ENCODE results near the gene FDX1. TPM values are rescaled to one million over a fixed set of nuclear protein-coding genes. Genes with fewer than 3 reads are reported as not detected.
A peak's percentile ranks its signal among the peaks of the same experiment; 100 is the strongest.
"Not testable (repeated sequence)": the region's sequence is repeated elsewhere in the genome, so short reads cannot be mapped to it uniquely, and the experiment has no call there.

FDX1 gene
- 10 to 100 TPM; 13.8 to 14.4 TPM for total RNA-seq
- 19.0 TPM for polyA plus RNA-seq

- Mint-ChIP-seq H3K36me3 (peaks cover 0 to 7% (median 1%) of the 10 kb centered on the region in 3 donors), H3K4me3 (peak within 1 kb of the TSS; percentile 97 to 99 (median 98)), H3K27me3 (no peaks in the 10 kb centered on the region), H3K9me3 (no peaks in the 10 kb centered on the region), H3K4me1 (peaks cover 44 to 51% (median 49%) of the 10 kb centered on the region in 3 donors), H3K27ac (peak within 1 kb of the TSS; percentile 92 to 99 (median 98))
- H3K4me3 ChIP-seq (ENCODE audit: low read length): peak within 1 kb of the TSS; percentile 89
- peak within 1 kb of the TSS; percentile 74 for H3K27ac ChIP-seq (ENCODE audit: low read depth, low read length)
- H3K36me3 ChIP-seq (ENCODE audit: insufficient read depth, low read length): no peaks in the 10 kb centered on the region
- POLR2A ChIA-PET: interaction anchor here (0.6 to 0.9 kb wide), 3 partner anchors 8 to 31 kb away, joined by 3 read pairs; no protein-coding TSS in a partner anchor
- H3K9me3 ChIP-seq (ENCODE audit: low read length): no peaks in the 10 kb centered on the region
- peaks cover 33% of the 10 kb centered on the region for H3K4me1 ChIP-seq (ENCODE audit: insufficient read depth, low read length)
- CTCF ChIA-PET: interaction anchor here (0.5 to 4.6 kb wide), 14 partner anchors 9 to 228 kb away, joined by 3 to 43 read pairs (median 4); partner anchors contain the start of gene RDX
- DNase-seq: peak; percentile 73 to 87 (median 81)
- H3K27me3 ChIP-seq (ENCODE audit: insufficient read depth, low read length, poor library complexity, severe bottlenecking): no peaks in the 10 kb centered on the region
These were observed at the start of gene FDX1 for GRCh38 chr11:110429731-110430266. TSS of gene FDX1 (plus strand) at chr11:110429948. CDS start at chr11:110430121, 173 bp downstream.

GRCh38 chr11:110380836-110381622 lies 48.7 kb upstream of the FDX1 start:
- peaks cover 0 to 10% (median 0%) of the 10 kb centered on the region in 5 donors for H3K9me3 Mint-ChIP-seq
- no peaks in the 10 kb centered on the region for H3K4me1 ChIP-seq (ENCODE audit: insufficient read depth, low read length)
- no peak overlapping the region for H3K4me3 Mint-ChIP-seq
- no peaks in the 10 kb centered on the region for H3K27me3 ChIP-seq (ENCODE audit: insufficient read depth, low read length, poor library complexity, severe bottlenecking)
- POLR2A ChIA-PET: no interaction called here
- peaks cover 3 to 5% of the 10 kb centered on the region in 2 donors for H3K27me3 Mint-ChIP-seq
- H3K36me3 ChIP-seq (ENCODE audit: insufficient read depth, low read length): no peaks in the 10 kb centered on the region
- no peak overlapping the region for H3K27ac ChIP-seq (ENCODE audit: low read depth, low read length)
- H3K36me3 Mint-ChIP-seq: peaks cover 0 to 7% (median 0%) of the 10 kb centered on the region in 3 donors
- H3K9me3 ChIP-seq (ENCODE audit: low read length): no peaks in the 10 kb centered on the region
- H3K4me1 Mint-ChIP-seq: peaks cover 2 to 6% (median 5%) of the 10 kb centered on the region in 3 donors
- DNase-seq: no peak
- no peak overlapping the region for H3K4me3 ChIP-seq (ENCODE audit: low read length)
- CTCF ChIA-PET: interaction anchor here (1.3 kb wide), 1 partner anchor 180 kb away, joined by 5 read pairs; no protein-coding TSS in a partner anchor
- H3K27ac Mint-ChIP-seq: no peak overlapping the region

GRCh38 chr11:110388231-110388630 lies 41.5 kb upstream of the FDX1 start:
- H3K4me1 ChIP-seq (ENCODE audit: insufficient read depth, low read length); CTCF ChIA-PET; POLR2A ChIA-PET; H3K4me3 ChIP-seq (ENCODE audit: low read length); DNase-seq; H3K9me3 ChIP-seq (ENCODE audit: low read length); H3K27me3 ChIP-seq (ENCODE audit: insufficient read depth, low read length, poor library complexity, severe bottlenecking); H3K27ac ChIP-seq (ENCODE audit: low read depth, low read length); H3K36me3 ChIP-seq (ENCODE audit: insufficient read depth, low read length); H3K27me3 Mint-ChIP-seq: not testable (repeated sequence)
- H3K4me1 Mint-ChIP-seq: peaks cover 0 to 24% (median 23%) of the 10 kb centered on the region in 3 donors
- peak overlapping the region in 1 of 8 donors; percentile 19 for H3K27ac Mint-ChIP-seq
- H3K36me3 Mint-ChIP-seq: peaks cover 0 to 14% (median 0%) of the 10 kb centered on the region in 3 donors
- peaks cover 0 to 23% (median 0%) of the 10 kb centered on the region in 5 donors for H3K9me3 Mint-ChIP-seq
- H3K4me3 Mint-ChIP-seq: peak overlapping the region in 4 of 7 donors; percentile 34 to 54 (median 43)

- Mint-ChIP-seq H3K27ac (no peak overlapping the region), H3K4me1 (peaks cover 0 to 24% (median 23%) of the 10 kb centered on the region in 3 donors), H3K27me3 (peaks cover 3 to 10% of the 10 kb centered on the region in 2 donors), H3K9me3 (peaks cover 0 to 19% (median 2%) of the 10 kb centered on the region in 5 donors), H3K4me3 (no peak overlapping the region), H3K36me3 (peaks cover 0 to 21% (median 0%) of the 10 kb centered on the region in 3 donors)
- H3K4me3 ChIP-seq (ENCODE audit: low read length): no peak overlapping the region
- no peaks in the 10 kb centered on the region for H3K4me1 ChIP-seq (ENCODE audit: insufficient read depth, low read length)
- no peaks in the 10 kb centered on the region for H3K36me3 ChIP-seq (ENCODE audit: insufficient read depth, low read length)
- CTCF ChIA-PET: interaction anchor here (1.2 kb wide), 1 partner anchor 189 kb away, joined by 3 read pairs; no protein-coding TSS in a partner anchor
- no peak overlapping the region for H3K27ac ChIP-seq (ENCODE audit: low read depth, low read length)
- H3K9me3 ChIP-seq (ENCODE audit: low read length): no peaks in the 10 kb centered on the region
- POLR2A ChIA-PET: no interaction called here
- DNase-seq: no peak
- no peaks in the 10 kb centered on the region for H3K27me3 ChIP-seq (ENCODE audit: insufficient read depth, low read length, poor library complexity, severe bottlenecking)
These were observed 39.8 kb upstream of the FDX1 start for GRCh38 chr11:110389965-110390364.

GRCh38 chr11:110392056-110392455 lies 37.7 kb upstream of the FDX1 start:
- H3K27me3 ChIP-seq (ENCODE audit: insufficient read depth, low read length, poor library complexity, severe bottlenecking): no peaks in the 10 kb centered on the region
- no peaks in the 10 kb centered on the region for H3K36me3 ChIP-seq (ENCODE audit: insufficient read depth, low read length)
- no peak overlapping the region for H3K27ac Mint-ChIP-seq
- H3K9me3 ChIP-seq (ENCODE audit: low read length): no peaks in the 10 kb centered on the region
- H3K36me3 Mint-ChIP-seq: peaks cover 0 to 22% (median 2%) of the 10 kb centered on the region in 3 donors
- POLR2A ChIA-PET: no interaction called here
- DNase-seq: no peak
- H3K4me1 ChIP-seq (ENCODE audit: insufficient read depth, low read length): no peaks in the 10 kb centered on the region
- peaks cover 0 to 24% (median 23%) of the 10 kb centered on the region in 3 donors for H3K4me1 Mint-ChIP-seq
- peaks cover 2 to 27% of the 10 kb centered on the region in 2 donors for H3K27me3 Mint-ChIP-seq
- no peak overlapping the region for H3K27ac ChIP-seq (ENCODE audit: low read depth, low read length)
- peaks cover 0 to 13% (median 2%) of the 10 kb centered on the region in 5 donors for H3K9me3 Mint-ChIP-seq
- CTCF ChIA-PET: interaction anchor here (1.2 kb wide), 1 partner anchor 37 kb away, joined by 4 read pairs; the partner anchor contains the start of gene FDX1
- no peak overlapping the region for H3K4me3 ChIP-seq (ENCODE audit: low read length)
- no peak overlapping the region for H3K4me3 Mint-ChIP-seq

GRCh38 chr11:110397668-110398286 lies 32.0 kb upstream of the FDX1 start:
- H3K4me3 ChIP-seq (ENCODE audit: low read length); H3K4me1 Mint-ChIP-seq; H3K27ac Mint-ChIP-seq; DNase-seq; H3K27ac ChIP-seq (ENCODE audit: low read depth, low read length); H3K36me3 ChIP-seq (ENCODE audit: insufficient read depth, low read length); H3K27me3 ChIP-seq (ENCODE audit: insufficient read depth, low read length, poor library complexity, severe bottlenecking); POLR2A ChIA-PET; CTCF ChIA-PET; H3K4me3 Mint-ChIP-seq; H3K9me3 Mint-ChIP-seq; H3K9me3 ChIP-seq (ENCODE audit: low read length); H3K4me1 ChIP-seq (ENCODE audit: insufficient read depth, low read length): not testable (repeated sequence)
- Mint-ChIP-seq H3K36me3 (peaks cover 0 to 15% (median 2%) of the 10 kb centered on the region in 3 donors), H3K27me3 (peaks cover 6 to 32% of the 10 kb centered on the region in 2 donors)

- H3K36me3 Mint-ChIP-seq: not testable (repeated sequence)
These were observed 26.2 kb upstream of the FDX1 start for GRCh38 chr11:110403585-110403984.

More at GRCh38 chr11:110403585-110403984, 26.2 kb upstream of the FDX1 start:
- H3K27ac Mint-ChIP-seq; POLR2A ChIA-PET; DNase-seq; CTCF ChIA-PET; H3K36me3 ChIP-seq (ENCODE audit: insufficient read depth, low read length); H3K4me3 Mint-ChIP-seq; H3K27ac ChIP-seq (ENCODE audit: low read depth, low read length); H3K27me3 Mint-ChIP-seq; H3K4me1 ChIP-seq (ENCODE audit: insufficient read depth, low read length); H3K27me3 ChIP-seq (ENCODE audit: insufficient read depth, low read length, poor library complexity, severe bottlenecking); H3K9me3 Mint-ChIP-seq; H3K4me3 ChIP-seq (ENCODE audit: low read length); H3K4me1 Mint-ChIP-seq; H3K9me3 ChIP-seq (ENCODE audit: low read length): not testable (repeated sequence)

Measured in CD8-positive, alpha-beta memory T cell (primary cell).